IPS-15b (cell line): ENCODE results near the gene DAAM1.

Experiments
- H3K27me3 ChIP-seq: one replicate; pipeline ENCODE4 v1.6.1; 2013; ENCODE audit warnings: low read length; ENCODE audit not compliant: control insufficient read depth, insufficient read depth
- H3K36me3 ChIP-seq: one replicate; pipeline ENCODE4 v1.6.1; 2013; ENCODE audit warnings: low read length; ENCODE audit not compliant: control insufficient read depth, insufficient read depth
- H3K4me1 ChIP-seq: one replicate; pipeline ENCODE4 v1.6.1; 2013; ENCODE audit warnings: mild to moderate bottlenecking, low read length; ENCODE audit not compliant: control insufficient read depth, insufficient read depth
- H3K4me3 ChIP-seq: one replicate; pipeline ENCODE4 v1.5.1; 2013; ENCODE audit warnings: low read depth, low read length
- H3K9ac ChIP-seq: one replicate; pipeline ENCODE4 v1.6.1; 2013; ENCODE audit warnings: low read depth, mild to moderate bottlenecking, low read length
- H3K9me3 ChIP-seq: one replicate; pipeline ENCODE4 v1.6.1; 2013; ENCODE audit warnings: mild to moderate bottlenecking, low read length; ENCODE audit not compliant: control insufficient read depth, insufficient read depth

The DAAM1 gene

GRCh38 chr14:59370158-59370742 is 181.8 kb downstream of the DAAM1 start:
- no peak overlapping the region for H3K4me3 ChIP-seq
- no peaks in the 10 kb centered on the region for H3K36me3 ChIP-seq
- no peaks in the 10 kb centered on the region for H3K4me1 ChIP-seq
- no peak overlapping the region for H3K9ac ChIP-seq
- H3K27me3 ChIP-seq, result no peaks in the 10 kb centered on the region
- H3K9me3 ChIP-seq, result no peaks in the 10 kb centered on the region

- Histone ChIP-seq H3K27me3 (no peaks in the 10 kb centered on the region), H3K9me3 (no peaks in the 10 kb centered on the region), H3K9ac (no peak overlapping the region), H3K4me1 (no peaks in the 10 kb centered on the region), H3K4me3 (no peak overlapping the region), H3K36me3 (no peaks in the 10 kb centered on the region)
These were observed 183.3 kb downstream of the DAAM1 start for GRCh38 chr14:59371771-59372170.

DNA sequence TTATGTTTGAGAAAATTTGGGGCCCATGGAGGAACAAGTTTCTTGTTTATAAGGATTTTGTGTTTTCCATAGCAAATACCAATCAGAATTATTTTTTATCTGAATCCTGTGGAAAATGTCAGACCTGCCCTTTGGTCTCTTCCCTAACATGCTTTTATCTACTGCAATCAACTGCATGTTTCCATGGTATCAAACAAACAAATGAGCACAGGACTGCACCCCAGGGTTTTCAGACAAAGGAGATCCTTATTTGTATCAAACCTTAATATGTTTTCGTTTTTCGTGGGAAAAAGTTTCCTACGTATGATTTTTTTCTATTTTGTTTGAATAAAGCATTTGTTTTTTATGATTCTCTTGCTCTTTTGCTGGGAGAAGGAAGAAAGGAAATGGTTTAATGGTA is 185.6 kb downstream of the DAAM1 start:
- H3K36me3 ChIP-seq, result no peaks in the 10 kb centered on the region
- no peak overlapping the region for H3K9ac ChIP-seq
- no peaks in the 10 kb centered on the region for H3K27me3 ChIP-seq
- H3K9me3 ChIP-seq, result no peaks in the 10 kb centered on the region
- no peaks in the 10 kb centered on the region for H3K4me1 ChIP-seq
- H3K4me3 ChIP-seq, result no peak overlapping the region

DNA sequence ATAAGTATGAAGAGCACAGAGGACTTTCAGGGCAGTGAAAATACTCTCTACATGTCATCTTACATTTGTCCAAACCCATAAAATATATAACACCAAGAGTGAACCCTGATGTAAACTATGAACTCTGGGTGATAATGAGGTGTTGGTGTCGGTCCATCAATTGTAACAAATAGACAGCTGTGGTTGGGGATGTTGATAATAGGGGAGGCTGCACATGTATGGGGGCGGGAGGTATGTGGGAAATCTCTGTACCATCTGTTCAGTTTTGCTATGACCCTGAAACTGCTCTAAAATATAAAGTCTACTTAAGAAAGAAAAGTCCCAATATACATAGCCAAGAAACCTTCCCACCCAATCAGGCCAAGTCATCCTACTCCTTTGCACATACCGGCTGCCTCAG is 188.2 kb downstream of the DAAM1 start:
- H3K9ac ChIP-seq, result no peak overlapping the region
- H3K4me3 ChIP-seq, result no peak overlapping the region

GRCh38 chr14:59377491-59377890 is 189.0 kb downstream of the DAAM1 start:
- no peaks in the 10 kb centered on the region for H3K4me1 ChIP-seq
- no peaks in the 10 kb centered on the region for H3K27me3 ChIP-seq
- H3K9me3 ChIP-seq, result no peaks in the 10 kb centered on the region
- H3K9ac ChIP-seq, result no peak overlapping the region
- H3K4me3 ChIP-seq, result no peak overlapping the region
- no peaks in the 10 kb centered on the region for H3K36me3 ChIP-seq

More for the DNA sequence above, 188.2 kb downstream of the DAAM1 start:
- H3K36me3 ChIP-seq, result no peaks in the 10 kb centered on the region
- H3K27me3 ChIP-seq, result no peaks in the 10 kb centered on the region
- H3K4me1 ChIP-seq, result no peaks in the 10 kb centered on the region
- no peaks in the 10 kb centered on the region for H3K9me3 ChIP-seq

GRCh38 chr14:59377991-59378601 is 189.6 kb downstream of the DAAM1 start:
- H3K36me3 ChIP-seq, result no peaks in the 10 kb centered on the region
- H3K9me3 ChIP-seq, result no peaks in the 10 kb centered on the region

DNA sequence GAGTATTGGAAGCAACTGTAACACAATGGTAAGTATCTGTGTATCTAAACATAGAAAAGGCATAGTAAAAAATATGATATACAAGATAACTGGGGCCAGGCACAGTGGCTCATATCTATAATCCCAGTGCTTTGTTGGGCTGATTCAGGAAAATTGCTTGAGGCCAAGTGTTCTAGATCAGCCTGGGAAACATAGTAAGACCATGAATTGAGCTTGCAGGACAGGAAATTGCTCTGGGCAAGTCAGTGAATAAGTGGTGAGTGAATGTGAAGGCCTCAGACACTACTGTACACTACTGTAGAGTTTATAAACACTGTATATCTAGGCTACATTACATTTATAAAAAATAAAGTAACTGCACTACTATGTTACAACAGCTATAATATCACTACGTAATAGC is 201.5 kb downstream of the DAAM1 start:
- H3K4me3 ChIP-seq, result no peak overlapping the region
- no peaks in the 10 kb centered on the region for H3K27me3 ChIP-seq
- H3K4me1 ChIP-seq, result no peaks in the 10 kb centered on the region
- H3K9ac ChIP-seq, result no peak overlapping the region
- no peaks in the 10 kb centered on the region for H3K9me3 ChIP-seq
- no peaks in the 10 kb centered on the region for H3K36me3 ChIP-seq

More at GRCh38 chr14:59377991-59378601, 189.6 kb downstream of the DAAM1 start:
- no peak overlapping the region for H3K4me3 ChIP-seq
- H3K9ac ChIP-seq, result no peak overlapping the region
- no peaks in the 10 kb centered on the region for H3K27me3 ChIP-seq
- no peaks in the 10 kb centered on the region for H3K4me1 ChIP-seq

DNA sequence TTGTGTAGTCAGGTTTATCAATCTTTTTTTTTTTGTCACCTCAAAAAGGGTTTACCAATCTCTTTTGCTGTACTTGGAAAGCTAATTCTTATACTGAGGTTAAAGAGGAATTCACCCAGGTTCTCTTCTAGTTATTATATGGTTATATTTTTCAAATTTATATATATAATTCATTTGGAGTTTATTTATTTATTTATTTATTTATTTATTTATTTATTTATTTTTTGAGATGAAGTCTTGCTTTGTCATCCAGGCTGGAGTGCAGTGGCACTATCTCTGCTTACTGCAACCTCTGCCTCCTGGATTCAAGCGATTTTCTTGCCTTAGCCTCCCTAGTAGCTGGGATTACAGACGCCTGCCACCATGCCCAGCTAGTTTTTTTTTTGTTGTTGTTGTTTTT is 202.9 kb downstream of the DAAM1 start:
- no peak overlapping the region for H3K4me3 ChIP-seq
- H3K4me1 ChIP-seq, result no peaks in the 10 kb centered on the region
- no peaks in the 10 kb centered on the region for H3K9me3 ChIP-seq
- no peak overlapping the region for H3K9ac ChIP-seq
- no peaks in the 10 kb centered on the region for H3K36me3 ChIP-seq
- no peaks in the 10 kb centered on the region for H3K27me3 ChIP-seq

- Histone ChIP-seq H3K27me3 (no peaks in the 10 kb centered on the region), H3K36me3 (no peaks in the 10 kb centered on the region), H3K9ac (no peak overlapping the region), H3K9me3 (no peaks in the 10 kb centered on the region), H3K4me1 (no peaks in the 10 kb centered on the region), H3K4me3 (no peak overlapping the region)
These were observed 205.8 kb downstream of the DAAM1 start for GRCh38 chr14:59394268-59394667.

- Histone ChIP-seq H3K9me3 (no peaks in the 10 kb centered on the region), H3K36me3 (no peaks in the 10 kb centered on the region), H3K27me3 (no peaks in the 10 kb centered on the region), H3K9ac (no peak overlapping the region), H3K4me3 (no peak overlapping the region), H3K4me1 (no peaks in the 10 kb centered on the region)
These were observed 207.2 kb downstream of the DAAM1 start for GRCh38 chr14:59395672-59396071.

DNA sequence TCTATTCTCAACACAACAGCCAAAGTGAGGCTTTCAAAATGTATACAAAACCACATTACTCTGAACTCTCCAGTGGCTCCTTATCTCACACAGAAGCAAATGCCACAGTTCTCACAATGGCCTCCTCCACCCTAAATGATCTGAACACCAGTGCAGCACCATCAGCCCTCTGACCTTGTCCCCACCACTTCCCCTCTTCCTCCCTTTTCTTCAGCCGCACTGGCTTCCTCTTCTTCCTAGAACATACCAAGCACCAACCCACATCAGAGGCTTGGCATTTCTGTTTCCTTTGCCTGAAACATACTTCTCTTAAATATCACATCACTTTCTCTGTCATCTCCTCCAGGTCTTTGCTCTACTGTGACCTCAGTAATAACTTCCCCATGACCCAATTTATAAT is 210.4 kb downstream of the DAAM1 start:
- H3K9ac ChIP-seq, result no peak overlapping the region
- no peaks in the 10 kb centered on the region for H3K9me3 ChIP-seq
- no peaks in the 10 kb centered on the region for H3K4me1 ChIP-seq
- H3K36me3 ChIP-seq, result no peaks in the 10 kb centered on the region
- no peak overlapping the region for H3K4me3 ChIP-seq
- H3K27me3 ChIP-seq, result no peaks in the 10 kb centered on the region

GRCh38 chr14:59406454-59407245 is 218.2 kb downstream of the DAAM1 start:
- Histone ChIP-seq H3K4me1 (no peaks in the 10 kb centered on the region), H3K9ac (no peak overlapping the region), H3K4me3 (no peak overlapping the region), H3K36me3 (no peaks in the 10 kb centered on the region), H3K9me3 (no peaks in the 10 kb centered on the region), H3K27me3 (no peaks in the 10 kb centered on the region)
